T-helper 1 cell treated with Interleukin-12 subunit alpha and Interleukin-12 subunit beta and Interleukin-4 antibody, amounts not matched to agents 30 μg/mL and 1 μg/mL, for 36 hours (primary cell): Measurements from ENCODE around the gene SEC24A.
A peak's percentile ranks its signal among the peaks of the same experiment; 100 is the strongest.
"Not testable (repeated sequence)": the region's sequence is repeated elsewhere in the genome, so short reads cannot be mapped to it uniquely, and the experiment has no call there.

ENCODE experiments used
- H3K27ac Mint-ChIP-seq: one replicate; pipeline ENCODE4 v1.8.0; 2021; ENCODE audit warnings: mild to moderate bottlenecking, mixed read lengths
- H3K27me3 Mint-ChIP-seq: one replicate; pipeline ENCODE4 v1.8.0; 2021; ENCODE audit warnings: low read depth, mixed read lengths
- H3K36me3 Mint-ChIP-seq: one replicate; pipeline ENCODE4 v1.8.0; 2021; ENCODE audit warnings: low read depth, mixed read lengths
- H3K4me1 Mint-ChIP-seq: one replicate; pipeline ENCODE4 v1.8.0; 2021; ENCODE audit warnings: low read depth, mixed read lengths
- H3K4me3 Mint-ChIP-seq: one replicate; pipeline ENCODE4 v1.8.0; 2021; ENCODE audit warnings: mild to moderate bottlenecking, moderate library complexity, mixed read lengths
- H3K9me3 Mint-ChIP-seq: one replicate; pipeline ENCODE4 v1.8.0; 2021; ENCODE audit warnings: mixed read lengths

Gene SEC24A

DNA sequence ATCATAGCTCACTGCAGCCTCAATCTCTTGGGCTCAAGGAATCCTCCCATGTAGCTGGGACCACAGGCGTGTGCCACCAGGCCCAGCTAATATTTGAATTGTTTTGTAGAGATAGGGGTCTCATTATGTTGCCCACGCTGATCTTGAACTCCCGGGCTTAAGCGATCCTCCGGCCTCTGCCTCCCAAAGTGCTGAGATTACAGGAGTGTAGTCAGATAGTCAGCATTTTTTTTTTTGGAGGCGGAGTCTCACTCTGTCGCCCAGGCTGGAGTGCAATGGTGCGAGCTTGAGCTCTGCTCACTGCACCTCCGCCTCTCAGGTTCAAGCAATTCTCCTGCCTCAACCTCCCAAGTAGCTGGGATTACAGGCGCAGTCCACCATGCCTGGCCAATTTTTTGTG, 14.4 kb upstream of the SEC24A start:
- Mint-ChIP-seq H3K36me3 (peaks cover 3% of the 10 kb centered on the region), H3K4me1 (peaks cover 13% of the 10 kb centered on the region), H3K27ac (no peak overlapping the region), H3K9me3 (no peaks in the 10 kb centered on the region), H3K27me3 (no peaks in the 10 kb centered on the region), H3K4me3 (no peak overlapping the region)

DNA sequence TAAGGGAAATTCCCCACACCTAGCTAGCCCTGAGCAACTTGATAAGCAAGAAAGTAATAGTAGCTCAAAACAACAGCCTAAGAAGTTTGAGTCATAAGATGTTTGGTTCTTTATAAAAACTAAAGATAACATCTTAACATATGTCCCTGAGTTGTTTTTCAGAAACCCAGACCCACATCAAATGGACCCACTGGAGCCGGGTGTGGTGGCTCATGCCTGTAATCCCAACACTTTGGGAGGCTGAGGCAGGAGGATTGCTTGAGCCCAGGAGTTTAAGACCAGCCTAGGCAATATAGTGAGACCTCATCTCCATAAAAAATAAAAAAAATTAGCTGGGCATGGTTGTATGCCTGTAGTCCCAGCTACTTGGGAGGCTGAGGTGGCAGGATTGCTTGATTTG, 13.2 kb upstream of the SEC24A start:
- not testable (repeated sequence) for H3K27me3 Mint-ChIP-seq, H3K27ac Mint-ChIP-seq, H3K4me3 Mint-ChIP-seq, H3K9me3 Mint-ChIP-seq, H3K36me3 Mint-ChIP-seq
- peaks cover 13% of the 10 kb centered on the region for H3K4me1 Mint-ChIP-seq

DNA sequence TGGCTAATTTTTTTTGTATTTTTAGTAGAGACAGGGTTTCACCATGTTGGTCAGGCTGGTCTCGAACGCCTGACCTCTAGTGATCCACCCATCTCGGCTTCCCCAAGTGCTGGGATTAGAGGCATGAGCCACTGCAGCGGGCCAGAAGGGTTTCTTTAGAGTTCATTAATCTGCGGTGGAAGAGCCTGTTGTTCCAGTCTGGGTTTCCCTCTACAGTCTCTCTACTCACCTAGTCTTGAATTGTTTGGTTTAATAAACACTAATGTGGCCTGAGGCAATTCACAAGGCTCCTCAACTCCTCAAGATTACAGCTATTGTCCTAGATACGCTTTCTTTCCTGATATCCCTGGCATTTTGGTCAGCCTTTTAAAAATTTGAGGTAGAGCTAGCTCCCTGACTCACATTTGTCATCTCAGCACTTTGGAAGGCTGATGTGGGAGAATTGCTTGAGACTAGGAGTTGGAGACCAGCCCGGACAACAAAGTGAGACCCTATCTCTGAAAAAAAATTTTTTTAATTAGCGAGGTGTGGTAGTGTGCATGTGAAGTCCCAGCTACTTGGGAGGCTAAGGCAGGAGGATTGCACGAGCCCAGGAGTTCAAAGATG, 11.4 kb upstream of the SEC24A start:
- Mint-ChIP-seq H3K27ac (no peak overlapping the region), H3K36me3 (peaks cover 3% of the 10 kb centered on the region), H3K9me3 (no peaks in the 10 kb centered on the region), H3K4me1 (peaks cover 6% of the 10 kb centered on the region), H3K4me3 (no peak overlapping the region), H3K27me3 (no peaks in the 10 kb centered on the region)

DNA sequence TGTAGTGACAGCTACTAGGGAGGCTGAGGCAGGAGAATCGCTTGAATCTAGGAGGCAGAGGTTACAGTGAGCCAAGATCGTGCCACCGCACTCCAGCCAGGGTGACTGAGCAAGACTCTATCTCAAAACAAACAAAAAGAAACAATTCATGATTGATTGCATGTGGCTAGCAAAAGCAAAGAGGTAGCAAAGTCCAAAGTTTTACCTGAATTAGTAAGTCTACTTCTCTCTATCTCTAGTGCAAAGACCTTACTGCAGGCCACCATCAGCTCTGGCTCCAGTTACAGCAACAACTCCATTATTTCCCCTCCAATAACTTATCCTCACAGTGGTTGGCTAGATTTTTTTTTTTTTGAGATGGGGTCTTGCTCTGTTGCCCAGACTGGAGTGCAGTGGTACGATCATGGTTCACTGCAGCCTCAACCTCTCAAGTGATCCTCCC, 9.8 kb upstream of the SEC24A start:
- H3K36me3 Mint-ChIP-seq: no peaks in the 10 kb centered on the region
- H3K4me1 Mint-ChIP-seq: peaks cover 9% of the 10 kb centered on the region
- no peak overlapping the region for H3K27ac Mint-ChIP-seq
- H3K27me3 Mint-ChIP-seq: no peaks in the 10 kb centered on the region
- H3K4me3 Mint-ChIP-seq: no peak overlapping the region
- H3K9me3 Mint-ChIP-seq: no peaks in the 10 kb centered on the region

DNA sequence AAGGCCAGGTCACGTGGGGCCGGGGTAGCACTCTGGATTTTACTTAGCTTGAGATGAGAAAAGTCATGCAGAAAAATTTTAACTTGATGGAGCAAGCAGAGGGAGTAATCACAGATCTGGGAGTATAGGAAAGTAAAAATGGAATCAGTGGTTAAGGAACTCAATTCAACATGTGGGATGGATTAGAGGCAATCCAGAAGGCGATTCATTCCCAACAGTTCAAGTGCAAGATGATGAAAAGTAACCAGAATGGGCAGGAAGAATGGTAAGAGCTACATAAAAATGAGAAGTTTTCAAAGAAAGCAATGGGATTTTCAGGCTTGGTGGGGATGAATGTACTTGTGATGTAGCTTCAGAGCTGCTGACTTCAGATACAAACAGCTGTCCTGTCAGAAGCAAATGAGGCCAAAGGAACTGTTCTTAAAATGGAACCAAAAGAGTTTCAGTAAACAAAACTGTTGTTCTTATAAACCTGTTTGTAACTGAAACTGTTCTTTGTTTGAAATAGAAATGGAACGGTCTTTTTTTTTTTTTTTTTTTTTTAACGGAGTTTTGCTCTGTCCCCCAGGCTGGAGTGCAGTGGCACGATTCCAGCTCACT, 5.6 kb upstream of the SEC24A start:
- Mint-ChIP-seq H3K36me3 (no peaks in the 10 kb centered on the region), H3K27me3 (no peaks in the 10 kb centered on the region), H3K4me1 (peaks cover 8% of the 10 kb centered on the region), H3K27ac (no peak overlapping the region), H3K4me3 (no peak overlapping the region), H3K9me3 (no peaks in the 10 kb centered on the region)

DNA sequence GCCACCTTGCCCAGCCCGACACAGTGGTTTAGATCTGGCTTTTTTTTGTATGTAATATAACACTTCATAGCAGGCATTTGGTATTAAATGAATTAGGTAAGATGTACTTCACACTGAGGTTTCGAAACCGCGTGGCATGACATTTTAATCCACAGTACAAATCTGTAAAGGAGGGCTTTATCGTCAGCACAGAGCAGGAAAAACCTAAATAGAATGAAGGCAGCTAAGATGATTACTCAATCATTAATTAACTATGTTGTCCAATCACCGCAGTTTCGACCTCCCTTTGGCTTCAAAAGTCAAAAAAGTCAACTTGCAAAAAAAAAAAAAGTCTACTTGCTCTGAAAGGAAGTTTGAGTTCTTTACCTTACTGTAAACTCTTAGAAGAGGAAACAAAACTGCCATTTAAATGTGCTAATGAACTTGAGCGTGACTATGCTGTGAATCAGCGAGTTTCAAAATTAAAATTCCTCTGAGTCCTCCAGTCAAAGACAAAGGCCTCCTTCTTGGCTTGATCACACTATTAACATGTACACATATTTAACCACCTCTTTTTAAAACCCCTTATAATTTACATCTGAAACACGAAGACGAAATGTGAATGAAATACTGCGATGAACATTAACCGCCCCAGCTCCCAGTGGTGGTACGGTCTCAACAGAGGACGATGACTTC, 698 bp upstream of the SEC24A start:
- H3K27me3 Mint-ChIP-seq: no peaks in the 10 kb centered on the region
- H3K36me3 Mint-ChIP-seq: peaks cover 6% of the 10 kb centered on the region

DNA sequence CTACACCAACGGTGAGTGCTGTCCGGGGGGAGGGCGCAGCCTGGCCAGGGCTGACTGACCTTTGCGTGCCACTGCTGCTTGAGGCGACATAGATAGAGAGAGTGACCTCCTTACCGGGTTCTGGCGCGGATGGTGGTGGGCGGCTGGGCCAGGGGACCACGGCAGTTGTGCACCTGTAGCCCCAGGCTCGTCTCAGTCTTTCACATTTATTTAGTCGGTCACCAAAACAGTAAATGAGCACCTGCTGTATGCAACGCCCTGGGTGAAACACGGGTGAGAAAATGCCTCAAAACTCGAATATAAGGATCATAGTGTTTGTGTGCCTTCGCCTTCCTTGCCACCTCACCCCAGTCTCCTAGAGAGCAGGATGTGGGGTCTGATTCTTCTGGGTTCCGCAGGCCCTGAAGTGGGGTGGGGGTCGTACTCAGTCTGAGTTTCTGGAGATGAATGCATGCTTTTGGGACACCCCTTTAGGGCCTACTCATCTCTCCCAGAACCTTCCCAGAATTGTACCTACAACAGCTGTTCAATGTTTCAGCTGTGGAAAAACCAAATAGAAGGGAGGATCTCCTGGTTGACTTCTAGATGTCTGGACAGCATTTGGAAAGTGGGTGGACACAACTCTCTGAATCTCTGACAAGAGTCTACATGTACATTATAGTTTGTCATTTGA, 714 bp downstream of the SEC24A start:
- H3K4me3 Mint-ChIP-seq: peak overlapping the region; percentile 89
- peaks cover 19% of the 10 kb centered on the region for H3K4me1 Mint-ChIP-seq
- H3K27ac Mint-ChIP-seq: peak overlapping the region; percentile 98
- no peaks in the 10 kb centered on the region for H3K9me3 Mint-ChIP-seq
- peaks cover 6% of the 10 kb centered on the region for H3K36me3 Mint-ChIP-seq
- H3K27me3 Mint-ChIP-seq: no peaks in the 10 kb centered on the region

More for the DNA sequence above, 698 bp upstream of the SEC24A start:
- no peaks in the 10 kb centered on the region for H3K9me3 Mint-ChIP-seq
- peak overlapping the region; percentile 98 for H3K27ac Mint-ChIP-seq
- peaks cover 19% of the 10 kb centered on the region for H3K4me1 Mint-ChIP-seq
- H3K4me3 Mint-ChIP-seq: peak overlapping the region; percentile 89

DNA sequence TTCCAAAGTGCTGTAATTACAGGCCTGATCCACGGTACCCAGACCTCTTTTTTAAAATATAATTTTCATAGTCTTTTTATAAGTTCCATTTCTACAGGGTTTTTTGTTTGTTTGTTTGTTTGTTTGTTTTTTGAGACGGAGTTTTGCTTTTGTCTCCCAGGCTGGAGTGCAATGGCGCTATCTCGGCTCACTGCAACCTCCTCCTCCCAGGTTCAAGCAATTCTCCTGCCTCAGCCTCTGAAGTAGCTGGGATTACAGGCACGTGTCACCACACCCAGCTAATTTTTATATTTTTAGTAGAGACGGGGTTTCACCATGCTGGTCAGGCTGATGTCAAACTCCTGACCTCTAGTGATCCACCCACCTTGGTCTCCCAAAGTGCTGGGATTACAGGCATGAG, 2.1 kb downstream of the SEC24A start:
- not testable (repeated sequence) for H3K36me3 Mint-ChIP-seq, H3K27me3 Mint-ChIP-seq, H3K9me3 Mint-ChIP-seq, H3K27ac Mint-ChIP-seq
- peaks cover 19% of the 10 kb centered on the region for H3K4me1 Mint-ChIP-seq
- peak overlapping the region; percentile 89 for H3K4me3 Mint-ChIP-seq

DNA sequence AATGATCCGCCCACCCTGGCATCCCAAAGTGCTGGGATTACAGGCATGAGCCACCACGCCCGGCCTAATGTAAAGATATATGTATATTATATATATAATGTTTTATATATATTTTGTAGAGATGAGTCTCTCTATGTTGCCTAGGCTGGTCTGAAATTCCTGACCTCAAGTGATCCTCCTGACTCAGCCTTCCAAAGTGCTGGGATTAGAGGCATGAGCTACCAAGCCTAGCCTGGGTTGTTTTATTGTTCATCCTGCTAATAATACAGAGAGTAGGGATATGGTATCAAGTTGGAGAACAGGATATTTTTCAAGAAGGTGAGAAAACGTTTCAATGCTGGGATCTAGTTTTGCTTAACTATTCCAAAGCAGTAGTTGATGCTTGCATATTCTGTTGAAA, 2.9 kb downstream of the SEC24A start:
- Mint-ChIP-seq H3K27me3 (no peaks in the 10 kb centered on the region), H3K27ac (no peak overlapping the region), H3K4me1 (peaks cover 23% of the 10 kb centered on the region), H3K9me3 (no peaks in the 10 kb centered on the region), H3K4me3 (no peak overlapping the region), H3K36me3 (peaks cover 12% of the 10 kb centered on the region)

DNA sequence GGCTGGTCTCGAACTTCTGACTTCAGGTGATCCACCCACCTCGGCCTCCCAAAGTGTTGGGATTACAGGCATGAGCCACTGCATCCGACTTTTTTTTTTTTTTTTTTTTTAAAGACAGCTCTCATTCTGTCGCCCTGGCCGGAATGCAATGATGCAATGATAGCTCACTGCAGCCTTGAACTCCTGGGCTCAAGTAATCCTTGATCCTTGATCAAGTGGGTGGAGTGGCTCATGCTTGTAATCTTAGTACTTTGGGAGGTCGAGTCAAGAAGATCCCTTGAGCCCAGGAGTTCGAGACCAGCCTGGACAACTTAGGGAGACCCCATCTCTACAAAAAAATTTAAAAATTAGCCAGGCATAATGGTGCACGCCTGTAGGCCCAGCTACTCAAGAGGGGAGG, 8.1 kb downstream of the SEC24A start:
- H3K4me1 Mint-ChIP-seq: peaks cover 13% of the 10 kb centered on the region

DNA sequence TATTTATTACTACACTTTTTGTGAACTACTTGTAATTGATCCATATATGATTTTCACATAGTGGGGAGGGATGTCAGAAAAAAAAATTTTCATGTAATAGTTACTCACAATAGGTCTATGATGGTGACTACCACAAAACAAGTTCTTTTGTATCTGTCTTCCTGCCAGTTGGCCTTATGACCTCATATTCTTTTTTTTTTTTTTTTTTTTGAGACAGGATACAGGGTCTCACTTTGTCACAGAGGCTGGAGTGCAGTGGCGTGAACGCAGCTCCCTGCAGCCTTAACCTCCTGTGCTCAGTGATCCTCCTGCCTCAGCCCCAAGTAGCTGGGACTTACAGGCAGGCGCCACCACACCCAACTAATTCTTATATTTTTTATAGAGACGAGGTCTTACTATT, 10.9 kb downstream of the SEC24A start:
- no peaks in the 10 kb centered on the region for H3K27me3 Mint-ChIP-seq
- peaks cover 15% of the 10 kb centered on the region for H3K4me1 Mint-ChIP-seq
- H3K36me3 Mint-ChIP-seq: peaks cover 30% of the 10 kb centered on the region
- no peak overlapping the region for H3K27ac Mint-ChIP-seq
- no peak overlapping the region for H3K4me3 Mint-ChIP-seq
- no peaks in the 10 kb centered on the region for H3K9me3 Mint-ChIP-seq

More for the DNA sequence above, 8.1 kb downstream of the SEC24A start:
- Mint-ChIP-seq H3K4me3 (no peak overlapping the region), H3K27ac (no peak overlapping the region), H3K9me3 (no peaks in the 10 kb centered on the region), H3K36me3 (peaks cover 20% of the 10 kb centered on the region), H3K27me3 (no peaks in the 10 kb centered on the region)

DNA sequence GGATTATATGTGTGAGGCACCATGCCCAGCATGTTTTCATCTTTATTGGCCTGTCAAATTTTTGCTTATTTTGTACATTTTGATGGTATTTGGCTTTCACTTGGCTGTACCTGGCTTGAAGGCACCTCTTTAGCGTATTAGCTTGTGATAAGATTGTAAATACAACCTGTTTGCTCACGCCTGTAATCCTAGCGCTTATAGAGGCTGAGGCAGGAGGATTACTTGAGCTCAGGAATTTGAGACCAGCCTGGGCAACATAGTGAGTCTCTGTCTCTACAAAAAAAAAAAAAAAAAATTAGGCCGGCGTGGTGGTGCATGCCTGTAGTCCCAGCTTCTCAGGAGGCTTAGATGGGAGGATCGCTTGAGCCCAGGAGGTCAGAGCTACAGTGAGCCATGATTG, 11.3 kb downstream of the SEC24A start:
- H3K36me3 Mint-ChIP-seq: peaks cover 30% of the 10 kb centered on the region
- no peak overlapping the region for H3K27ac Mint-ChIP-seq
- no peaks in the 10 kb centered on the region for H3K9me3 Mint-ChIP-seq
- H3K4me3 Mint-ChIP-seq: no peak overlapping the region
- H3K4me1 Mint-ChIP-seq: peaks cover 15% of the 10 kb centered on the region
- no peaks in the 10 kb centered on the region for H3K27me3 Mint-ChIP-seq

DNA sequence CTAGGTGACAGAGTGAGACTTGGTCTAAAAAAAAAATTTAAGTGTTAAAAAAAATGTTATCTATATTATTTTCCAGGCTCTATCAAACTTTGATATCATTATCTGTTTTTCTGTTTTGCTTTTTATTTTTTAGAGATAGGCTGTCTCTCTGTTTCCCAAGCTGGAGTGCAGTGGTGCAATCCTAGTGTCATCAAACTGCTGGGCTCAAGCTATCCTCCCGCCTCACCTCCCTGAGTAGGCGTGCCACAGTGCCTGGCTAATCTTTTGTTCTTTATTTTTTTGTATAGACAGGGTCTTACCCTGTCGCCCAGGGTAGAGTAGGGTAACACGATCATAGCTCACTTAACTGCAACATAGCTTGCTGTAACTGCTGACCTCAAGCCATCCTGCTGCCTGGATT, 14.4 kb downstream of the SEC24A start:
- H3K9me3 Mint-ChIP-seq: no peaks in the 10 kb centered on the region
- H3K4me3 Mint-ChIP-seq: no peak overlapping the region
- H3K27me3 Mint-ChIP-seq: no peaks in the 10 kb centered on the region
- peaks cover 12% of the 10 kb centered on the region for H3K4me1 Mint-ChIP-seq
- H3K27ac Mint-ChIP-seq: no peak overlapping the region
- peaks cover 29% of the 10 kb centered on the region for H3K36me3 Mint-ChIP-seq

DNA sequence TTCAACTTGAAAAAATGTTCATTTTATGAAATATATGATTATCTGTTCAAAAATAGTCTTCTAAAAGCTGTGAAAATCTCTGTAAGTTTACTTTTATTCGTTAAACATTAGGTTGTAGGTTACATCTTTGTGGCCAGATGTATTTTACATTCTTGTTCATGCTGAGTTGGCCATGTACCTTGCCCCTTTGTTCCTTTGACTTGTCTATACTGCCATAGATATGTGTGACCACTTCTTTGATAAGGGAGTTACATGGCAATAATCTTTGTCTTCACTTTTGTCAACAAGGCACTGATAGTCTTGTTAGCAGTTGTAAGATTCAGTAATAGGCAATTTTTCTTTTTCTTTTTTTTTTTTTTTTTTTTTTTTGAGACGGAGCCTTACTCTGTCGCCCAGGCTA, 15.9 kb downstream of the SEC24A start:
- Mint-ChIP-seq H3K4me1 (peaks cover 11% of the 10 kb centered on the region), H3K27ac (no peak overlapping the region)

DNA sequence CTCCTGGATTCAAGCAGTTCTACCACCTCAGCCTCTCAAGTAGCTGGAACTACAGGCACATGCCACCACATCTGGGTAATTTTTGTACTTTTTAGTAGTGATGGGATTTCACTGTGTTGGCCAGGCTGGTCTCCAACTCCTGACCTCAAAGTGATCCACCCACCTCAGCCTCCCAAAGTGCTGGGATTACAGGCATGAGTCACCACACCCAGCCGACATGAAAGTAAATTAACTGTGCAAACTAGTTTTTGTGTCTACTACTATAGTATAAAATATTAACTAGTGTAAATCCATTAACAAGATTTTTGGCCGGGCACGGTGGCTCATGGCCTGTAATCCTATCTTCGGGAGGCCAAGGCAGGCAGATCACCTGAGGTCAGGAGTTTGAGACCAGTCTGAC, 25.0 kb downstream of the SEC24A start:
- H3K27me3 Mint-ChIP-seq, H3K36me3 Mint-ChIP-seq, H3K27ac Mint-ChIP-seq, H3K4me3 Mint-ChIP-seq, H3K4me1 Mint-ChIP-seq, H3K9me3 Mint-ChIP-seq: not testable (repeated sequence)

More for the DNA sequence above, 15.9 kb downstream of the SEC24A start:
- no peaks in the 10 kb centered on the region for H3K9me3 Mint-ChIP-seq
- H3K36me3 Mint-ChIP-seq: peaks cover 23% of the 10 kb centered on the region
- no peaks in the 10 kb centered on the region for H3K27me3 Mint-ChIP-seq
- H3K4me3 Mint-ChIP-seq: no peak overlapping the region
